Loucy (cell line): ENCODE measurements around the gene OR4D6.

Experiments used
- CTCF ChIP-seq: fragments of 200-600 bp; sonication (generic); conservative IDR thresholded peaks from 2 replicates; pipeline ENCODE4 v1.5.1; 2014; ENCODE audit warnings: mild to moderate bottlenecking, antibody characterized with exemption, low read length
- EZH2phosphoT487 ChIP-seq: fragments of 200-600 bp; IDR thresholded peaks from 2 replicates; pipeline ENCODE4 v1.6.1; 2018; ENCODE audit warnings: antibody characterized with exemption, mild to moderate bottlenecking, moderate library complexity, borderline replicate concordance

GRCh38 chr11:59501931-59502330 lies 45.2 kb downstream of the OR4D6 start:
- TF ChIP-seq CTCF (no peak), EZH2phosphoT487 (no peak)
